NCI-H1092 treated with DMSO at 0.1 percent for 48 hours (cell line): ENCODE results near the gene CHID1.

ENCODE experiments used
- DNase-seq: peaks from one replicate; lab custom pipeline; 2025; lab: John Stamatoyannopoulos, UW

The CHID1 gene

GRCh38 chr11:910589-911030 lies at the start of gene CHID1:
Gene CHID1 (minus strand): TSS chr11:910810. CDS start chr11:904816, 5,994 bp downstream.
- peak; percentile 79 for DNase-seq

- DNase-seq: no peak
These were observed 49.0 kb upstream of the CHID1 start for GRCh38 chr11:959608-960007.

DNA sequence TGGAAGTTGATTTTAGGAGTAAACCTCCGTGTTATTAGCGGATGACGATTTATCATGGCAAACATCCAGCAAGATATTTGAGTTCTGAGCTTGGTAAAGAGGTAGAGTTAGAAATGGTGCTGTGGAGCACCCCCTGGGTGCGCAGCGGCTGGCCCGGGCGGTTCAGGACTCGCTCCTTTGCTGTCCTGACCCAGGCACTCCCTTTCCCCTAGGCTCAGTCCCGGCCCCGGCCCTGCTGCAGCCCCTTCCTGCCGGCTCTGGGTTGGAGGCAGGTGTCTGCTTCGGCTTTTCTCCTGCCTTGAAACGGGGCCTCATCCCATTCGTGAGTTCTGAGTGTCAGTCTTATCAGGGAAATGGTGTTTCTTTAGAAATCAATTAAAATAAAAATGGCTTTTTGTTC lies 48.4 kb upstream of the CHID1 start:
- no peak for DNase-seq

DNA sequence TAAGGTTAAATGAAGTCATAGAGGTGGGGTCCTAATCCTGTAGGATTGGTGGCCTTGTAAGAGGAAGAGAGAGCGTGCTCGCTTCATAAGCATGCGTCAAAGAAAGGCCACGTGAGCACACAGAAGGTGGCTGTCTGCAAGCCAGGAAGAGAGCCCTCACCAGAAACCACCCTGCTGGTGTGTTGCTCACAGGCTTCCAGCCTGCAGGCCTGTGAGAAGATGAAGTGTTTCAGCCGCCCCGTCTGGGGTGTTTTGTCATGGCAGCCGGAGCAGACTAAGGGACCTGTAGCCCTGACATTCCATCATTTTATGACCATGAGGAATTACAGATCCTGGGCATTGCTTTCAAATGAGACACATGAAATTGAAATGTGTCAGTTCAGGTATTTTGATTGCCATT lies 47.5 kb upstream of the CHID1 start:
- no peak for DNase-seq

DNA sequence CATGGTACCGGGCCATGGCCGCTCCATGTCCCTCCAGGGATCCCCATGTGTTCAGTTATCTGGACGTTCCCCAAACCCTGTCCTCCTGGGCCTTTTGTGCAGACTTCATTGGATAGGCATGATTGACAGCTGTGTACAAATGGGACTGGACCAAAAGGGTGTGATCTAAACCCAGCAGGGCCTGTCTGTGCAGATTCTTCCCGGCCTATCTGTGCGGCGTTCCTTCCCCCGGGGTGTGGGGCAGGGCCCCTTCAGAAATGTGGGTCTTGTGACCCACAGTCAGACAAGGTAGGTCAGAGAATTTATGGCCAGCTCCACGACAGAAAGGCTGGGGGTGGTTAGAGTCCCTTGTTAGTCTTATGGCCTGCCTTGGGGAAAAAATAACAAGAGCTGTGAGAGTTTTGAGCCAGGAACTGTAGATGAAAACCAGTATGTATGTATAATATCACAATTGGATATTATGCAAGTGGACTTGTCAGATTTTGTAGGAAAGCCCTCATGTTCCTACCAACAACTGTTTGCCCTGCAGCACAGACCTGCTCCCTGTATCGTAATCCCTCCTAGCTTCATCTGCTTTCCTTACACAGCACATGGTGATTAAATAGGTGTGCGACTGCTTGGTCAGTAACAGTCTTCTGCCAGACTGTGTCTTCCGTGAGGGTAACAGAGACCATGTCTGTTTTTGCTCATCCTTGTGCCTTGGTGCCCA lies 46.8 kb upstream of the CHID1 start:
- no peak for DNase-seq

GRCh38 chr11:955154-956063 lies 44.8 kb upstream of the CHID1 start:
- no peak for DNase-seq

DNA sequence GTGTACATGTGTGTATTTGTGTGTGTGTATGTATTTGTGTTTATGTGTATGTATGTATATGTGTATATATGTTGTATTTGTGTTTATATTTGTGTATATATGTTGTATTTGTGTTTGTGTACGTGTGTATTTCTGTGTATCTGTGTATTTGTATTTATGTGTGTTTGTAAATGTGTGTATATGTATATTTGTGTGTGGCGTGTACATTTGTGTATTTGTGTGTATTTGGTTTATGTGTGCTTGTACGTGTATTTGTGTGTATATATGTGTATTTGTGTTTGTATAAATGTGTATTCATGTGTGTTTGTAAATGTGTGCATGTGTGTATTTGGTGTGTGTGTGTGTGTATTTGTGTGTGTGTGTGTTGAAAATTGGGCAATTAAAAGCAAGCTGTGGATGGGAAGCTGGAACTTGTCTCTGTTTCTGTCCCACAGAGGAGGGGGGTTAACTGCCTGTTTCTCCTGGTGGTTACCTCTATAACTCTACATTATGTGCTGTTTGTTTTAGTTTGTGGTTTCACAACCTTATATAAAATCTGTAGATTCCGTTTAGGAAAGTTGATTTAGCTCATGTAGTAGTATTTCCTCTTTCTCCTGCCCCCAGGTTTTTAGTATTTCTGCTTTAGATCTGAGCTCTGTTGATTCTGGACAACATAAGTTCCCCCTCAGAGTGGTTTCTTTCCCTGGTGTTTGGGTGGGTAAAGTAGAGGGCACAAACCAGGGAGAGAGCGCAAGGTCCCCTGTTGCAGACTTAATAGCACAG lies 44.0 kb upstream of the CHID1 start:
- no peak for DNase-seq

- DNase-seq: no peak
These were observed 42.9 kb upstream of the CHID1 start for GRCh38 chr11:953512-953911.

DNA sequence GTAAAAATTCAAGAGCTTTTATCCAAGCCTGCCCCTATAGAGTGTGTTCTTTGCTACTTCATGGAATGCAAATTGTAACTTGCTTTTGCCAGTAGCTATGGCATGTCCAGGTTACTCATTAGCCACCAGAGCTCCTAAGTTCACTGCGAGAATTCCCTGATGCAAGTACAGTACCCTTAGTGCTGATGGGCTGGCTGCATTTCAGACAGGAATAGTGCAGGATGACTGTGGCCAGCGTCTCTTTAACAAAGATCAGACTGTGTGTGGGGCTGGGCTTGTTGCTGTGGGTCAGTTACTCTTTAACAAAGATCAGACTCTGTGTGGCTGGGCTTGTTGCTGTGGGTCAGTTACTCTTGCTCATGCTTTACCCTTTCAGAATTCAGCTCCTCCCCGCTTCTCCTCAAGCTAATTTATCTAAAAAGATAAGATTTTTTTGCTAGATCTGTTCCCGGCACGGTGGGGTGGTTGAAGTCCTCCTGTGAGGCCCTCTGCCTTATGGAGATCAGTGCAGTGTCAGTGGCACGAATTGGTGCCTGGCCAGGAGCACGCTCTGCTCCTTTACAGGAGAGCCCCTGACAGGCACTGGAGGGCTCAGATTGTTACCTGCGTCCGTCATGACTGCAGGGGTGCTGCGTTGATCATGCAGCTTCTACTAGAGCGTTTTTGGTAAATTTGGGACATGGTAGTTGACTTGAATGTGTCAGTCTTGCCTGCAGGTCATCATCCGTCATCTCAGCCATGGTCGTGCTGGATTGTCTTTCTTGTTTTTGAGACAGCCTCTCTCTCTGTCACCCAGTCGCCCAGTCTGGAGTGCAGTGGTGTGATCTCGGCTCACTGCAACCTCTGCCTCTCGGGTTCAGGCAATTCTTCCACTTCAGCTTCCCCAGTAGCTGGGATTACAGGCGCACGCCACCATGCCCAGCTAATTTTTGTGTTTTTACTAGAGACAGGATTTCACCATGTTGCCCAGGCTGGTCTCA lies 42.1 kb upstream of the CHID1 start:
- DNase-seq: no peak

- no peak for DNase-seq
These were observed 40.9 kb upstream of the CHID1 start for GRCh38 chr11:951507-951906.

- no peak for DNase-seq
These were observed 37.1 kb upstream of the CHID1 start for GRCh38 chr11:947744-948143.

DNA sequence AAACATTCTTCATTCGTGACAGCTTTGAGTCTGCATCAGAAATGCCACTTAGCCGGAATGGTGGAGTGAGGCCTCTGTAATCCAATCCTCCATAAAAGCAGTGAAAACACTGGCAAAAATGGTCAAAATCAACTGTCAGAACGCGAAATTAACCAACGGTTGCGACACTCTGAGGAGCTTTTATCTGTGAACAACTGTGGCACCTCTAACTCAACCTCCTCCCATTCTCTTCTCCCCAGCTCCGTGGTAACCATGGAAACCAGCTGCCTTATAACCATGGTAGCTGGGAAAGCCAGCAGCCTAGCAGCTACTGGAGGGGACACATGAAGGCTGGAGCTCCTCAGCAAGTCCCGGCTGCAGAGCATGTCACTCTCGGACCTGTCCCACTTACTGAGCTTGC lies 35.4 kb upstream of the CHID1 start:
- no peak for DNase-seq

GRCh38 chr11:944711-945470 lies 34.3 kb upstream of the CHID1 start:
- DNase-seq: no peak

DNA sequence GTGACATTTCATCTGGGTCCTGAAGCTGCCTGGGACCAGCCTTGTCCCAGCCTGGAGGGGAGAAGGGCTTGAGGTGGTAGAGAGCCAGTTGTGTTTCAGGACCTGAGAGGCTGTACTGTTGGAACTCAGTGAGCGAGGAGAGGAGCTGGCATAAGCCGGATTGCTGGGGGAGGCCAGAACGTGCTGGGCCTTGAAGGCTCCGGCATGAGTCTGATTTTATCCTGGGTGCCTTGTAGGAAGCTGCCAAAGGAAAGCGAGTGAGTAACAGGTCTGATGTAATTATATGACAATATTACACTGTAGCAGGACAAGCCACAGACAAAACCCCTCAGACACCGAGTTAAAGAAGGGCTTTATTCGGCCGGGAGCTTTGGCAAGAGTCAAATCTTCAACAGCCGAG lies 32.2 kb upstream of the CHID1 start:
- no peak for DNase-seq

GRCh38 chr11:940496-941135 lies 30.0 kb upstream of the CHID1 start:
- no peak for DNase-seq

GRCh38 chr11:937841-938261 lies 27.2 kb upstream of the CHID1 start:
- DNase-seq: no peak

DNA sequence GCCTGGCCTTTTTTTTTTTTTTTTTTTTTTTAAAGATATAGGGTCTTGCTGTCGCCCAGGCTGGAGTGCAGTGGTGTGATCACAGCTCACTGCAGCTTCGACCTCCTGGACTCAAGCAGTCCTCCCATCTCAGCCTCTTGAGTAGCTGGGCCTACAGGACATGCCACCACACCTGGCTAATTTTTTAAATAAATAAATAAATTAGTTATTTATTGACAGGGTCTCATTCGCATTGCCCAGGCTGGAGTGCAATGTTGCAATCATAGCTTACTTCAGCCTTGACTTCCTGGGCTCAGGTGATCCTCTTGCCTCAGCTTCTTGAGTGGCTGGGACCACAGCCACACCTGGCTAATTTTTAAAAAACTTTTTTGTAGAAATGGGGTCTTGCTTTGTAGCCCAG lies 25.6 kb upstream of the CHID1 start:
- no peak for DNase-seq

DNA sequence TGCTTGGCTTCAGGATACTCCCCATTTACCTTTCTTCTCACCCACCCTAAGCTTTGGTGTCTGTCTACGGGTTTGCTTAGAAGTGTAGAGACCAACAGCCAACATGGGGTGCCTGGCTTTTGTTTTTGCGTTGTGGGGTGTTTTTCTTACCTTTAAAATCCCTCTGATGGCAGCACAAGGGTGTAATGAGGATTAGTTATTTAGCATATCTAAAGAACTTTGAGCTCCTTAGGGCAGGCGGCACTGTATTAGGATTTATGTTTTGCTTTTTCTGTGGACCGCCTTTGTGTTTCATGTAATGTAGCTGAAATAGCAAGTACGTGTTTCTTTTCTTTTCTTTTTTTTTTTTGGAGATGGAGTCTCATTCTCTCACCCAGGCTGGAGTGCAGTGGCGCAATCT lies 23.9 kb upstream of the CHID1 start:
- no peak for DNase-seq

- DNase-seq: no peak
These were observed 23.3 kb upstream of the CHID1 start for GRCh38 chr11:933936-934335.
